NCI-H1436 treated with DMSO at 0.1 percent for 48 hours (cell line): ENCODE data around the gene PLSCR1.
"Not testable (repeated sequence)": the region's sequence is repeated elsewhere in the genome, so short reads cannot be mapped to it uniquely, and the experiment has no call there.

ENCODE experiments used
- DNase-seq: peaks from one replicate; lab custom pipeline; 2025; lab: John Stamatoyannopoulos, UW

The PLSCR1 gene

GRCh38 chr3:146513386-146514051, 30.9 kb downstream of the PLSCR1 start:
- DNase-seq: no peak

- no peak for DNase-seq
These were observed 32.8 kb downstream of the PLSCR1 start for GRCh38 chr3:146511402-146512134.

DNA sequence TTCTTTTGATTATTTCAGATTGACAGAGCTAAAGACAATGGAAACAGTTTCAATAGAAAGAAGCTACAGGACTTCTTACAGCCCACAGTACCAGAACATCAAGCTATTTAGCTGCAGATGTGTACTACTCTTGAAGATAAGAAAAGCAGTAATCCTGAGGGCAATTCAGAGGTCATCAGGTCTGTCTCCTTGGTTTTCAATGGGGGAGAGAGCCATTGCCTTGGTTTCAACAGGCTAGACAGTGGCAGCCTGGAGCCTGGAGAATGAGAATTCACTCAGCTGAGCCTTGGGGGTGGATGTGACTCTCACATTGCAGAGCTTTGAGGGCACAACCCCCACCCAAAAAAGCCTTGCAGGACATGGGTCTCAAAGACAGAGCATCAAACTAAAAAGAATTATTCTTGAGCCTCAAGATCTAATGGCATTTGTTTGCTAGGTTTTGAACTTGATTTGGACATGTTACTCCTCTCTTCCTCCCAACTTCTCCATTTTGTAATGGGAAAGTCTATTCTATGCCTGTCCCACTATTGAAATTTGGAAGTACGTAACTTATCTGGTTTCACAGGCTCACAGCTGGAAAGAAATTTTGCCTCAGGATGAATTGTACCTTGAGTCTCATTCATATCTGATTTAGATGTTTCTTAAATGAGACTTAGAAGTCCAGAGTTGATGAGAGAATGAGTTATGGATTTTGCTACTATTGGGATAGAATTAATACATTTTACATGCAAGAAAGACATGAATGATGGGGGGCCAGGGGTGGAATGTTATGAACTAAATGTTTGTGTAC, 36.9 kb downstream of the PLSCR1 start:
- DNase-seq: no peak

DNA sequence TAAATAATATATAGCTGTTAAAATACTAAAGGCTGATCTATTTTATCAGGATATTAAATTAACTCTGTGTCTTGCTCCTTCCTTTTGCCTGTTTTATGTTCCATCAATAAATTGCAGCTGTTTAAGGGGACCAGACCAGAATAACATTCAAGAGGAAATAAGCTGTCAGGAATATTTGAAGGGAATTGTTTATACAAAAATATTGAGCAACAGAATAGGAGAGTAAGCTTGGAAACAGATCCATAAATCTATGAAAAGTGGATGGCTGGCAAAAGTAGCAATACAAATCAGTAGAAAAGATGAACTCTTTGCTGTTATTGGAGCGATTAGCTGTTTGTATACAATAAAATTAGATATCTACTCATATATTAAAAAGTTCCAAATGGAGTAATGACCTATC, 38.9 kb downstream of the PLSCR1 start:
- DNase-seq: no peak

DNA sequence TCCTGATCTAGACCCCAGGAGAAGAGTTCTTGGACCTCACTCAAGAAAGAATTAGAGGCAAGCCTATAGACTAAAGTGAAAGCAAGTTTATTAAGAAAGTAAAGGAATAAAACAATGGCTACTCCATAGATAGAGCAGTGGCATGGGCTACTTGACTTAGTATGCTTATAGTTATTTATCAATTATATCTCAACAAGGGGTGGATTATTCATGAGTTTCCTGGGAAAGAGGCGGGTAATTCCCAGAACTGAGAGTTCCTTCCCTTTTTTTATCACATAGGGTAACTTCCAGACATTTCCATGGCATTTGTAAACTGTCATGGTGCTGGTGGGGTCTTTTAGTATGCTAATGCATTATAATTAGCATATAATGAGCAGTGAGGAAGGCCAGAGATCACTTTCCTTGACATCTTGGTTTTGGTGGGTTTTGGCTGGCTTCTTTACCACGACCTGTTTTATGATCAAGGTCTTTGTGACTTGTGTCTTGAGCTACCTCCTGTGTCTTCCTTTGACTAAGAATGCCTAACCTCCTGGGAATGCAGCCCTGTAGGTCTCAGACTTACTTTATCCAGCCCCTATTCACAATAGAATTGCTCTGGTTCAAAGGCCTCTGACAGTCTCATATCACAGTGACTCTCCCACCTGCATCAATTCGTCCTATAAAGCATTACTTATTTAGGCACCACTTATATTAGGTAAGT, 39.8 kb downstream of the PLSCR1 start:
- no peak for DNase-seq

- peak; percentile 40 for DNase-seq
These were observed 40.8 kb downstream of the PLSCR1 start for GRCh38 chr3:146503461-146504202.

DNA sequence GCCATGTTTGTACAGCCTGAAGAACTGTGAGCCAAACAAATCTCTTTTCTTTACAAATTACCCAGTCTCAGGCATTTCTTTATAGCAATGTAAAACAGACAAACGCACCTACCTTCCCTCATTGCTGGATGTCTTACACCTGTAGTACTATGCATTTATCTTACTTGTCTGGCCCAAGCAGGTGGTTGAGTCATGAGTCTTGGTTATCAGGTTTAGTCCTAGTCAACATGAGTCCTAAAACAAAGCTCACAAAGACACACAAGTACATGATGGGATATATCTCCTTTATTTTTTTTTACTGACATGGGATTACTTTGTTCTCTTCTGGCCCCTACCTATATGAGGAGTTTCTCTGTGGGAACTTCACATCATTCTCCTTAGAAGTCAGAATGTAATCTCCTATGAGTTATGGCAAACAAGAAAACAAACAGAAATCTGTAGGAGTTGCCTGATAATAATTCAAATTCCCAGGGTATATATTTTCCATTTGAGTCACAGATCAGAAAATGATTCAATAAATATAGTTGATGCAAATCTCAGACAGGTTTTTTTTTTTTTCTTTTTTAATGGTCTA, 41.4 kb downstream of the PLSCR1 start:
- DNase-seq: no peak

DNA sequence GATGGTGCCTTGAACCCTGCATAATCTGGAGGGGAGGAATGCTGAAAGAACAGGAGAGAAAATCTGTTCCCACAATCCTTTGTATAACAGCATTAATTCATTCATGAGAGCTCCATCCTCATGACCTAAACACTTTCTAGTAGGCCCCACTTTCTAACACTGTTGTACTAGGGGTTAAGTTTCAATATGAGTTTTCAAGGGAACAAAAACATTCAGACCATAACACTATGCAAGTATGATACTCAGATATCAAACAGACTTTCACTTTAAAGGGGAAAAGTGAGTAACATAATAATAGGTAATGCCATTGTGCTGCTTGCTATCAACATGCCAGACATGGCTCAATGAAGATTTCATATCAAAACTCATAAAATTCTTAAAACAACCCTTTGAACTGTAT, 42.7 kb downstream of the PLSCR1 start:
- no peak for DNase-seq

GRCh38 chr3:146499701-146500100, 44.7 kb downstream of the PLSCR1 start:
- no peak for DNase-seq

- no peak for DNase-seq
These were observed 46.2 kb downstream of the PLSCR1 start for GRCh38 chr3:146498002-146498736.

- not testable (repeated sequence) for DNase-seq
These were observed 47.1 kb downstream of the PLSCR1 start for GRCh38 chr3:146497145-146497843.

DNA sequence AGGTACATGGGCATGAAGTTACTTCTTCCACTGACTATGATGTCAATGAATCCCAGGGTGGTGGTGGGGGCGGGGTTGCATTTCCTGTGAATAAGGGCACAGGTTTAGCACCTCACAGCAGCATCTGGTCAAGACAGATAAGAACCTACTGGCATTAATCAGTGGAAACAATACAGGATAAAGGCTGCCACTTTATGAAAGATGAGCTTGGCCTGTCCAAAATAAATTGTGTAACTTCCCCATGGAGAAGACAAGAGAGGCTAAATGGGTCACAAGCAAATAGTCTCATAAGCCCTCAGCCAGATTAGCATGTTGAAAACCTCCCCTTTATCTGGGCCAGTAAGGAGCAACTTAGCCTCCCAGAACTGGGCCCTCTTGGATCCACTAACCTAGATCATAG, 47.7 kb downstream of the PLSCR1 start:
- DNase-seq: no peak

GRCh38 chr3:146496251-146496650, 48.2 kb downstream of the PLSCR1 start:
- DNase-seq: no peak

- no peak for DNase-seq
These were observed 50.6 kb downstream of the PLSCR1 start for GRCh38 chr3:146493761-146494160.

DNA sequence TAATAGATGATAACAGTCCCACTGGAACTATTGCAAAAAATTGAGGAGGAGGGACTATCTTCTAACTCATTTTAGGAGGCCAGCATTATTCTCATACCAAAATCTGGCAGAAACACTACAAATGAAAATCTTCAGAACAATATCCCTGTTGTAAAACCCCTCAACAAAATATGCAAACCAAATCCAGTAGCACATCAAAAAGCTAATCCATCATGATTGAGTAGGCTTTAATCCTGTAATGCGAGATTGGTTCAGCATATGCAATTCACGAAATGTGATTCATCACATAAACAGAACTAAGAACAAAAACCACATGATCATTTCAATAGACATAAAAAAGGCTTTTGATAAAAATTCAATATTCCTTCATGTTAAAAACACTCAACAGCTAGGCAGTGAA, 51.2 kb downstream of the PLSCR1 start:
- no peak for DNase-seq

GRCh38 chr3:146491303-146491702, 53.1 kb downstream of the PLSCR1 start:
- DNase-seq: no peak

GRCh38 chr3:146485297-146485696, 59.1 kb downstream of the PLSCR1 start:
- no peak for DNase-seq

DNA sequence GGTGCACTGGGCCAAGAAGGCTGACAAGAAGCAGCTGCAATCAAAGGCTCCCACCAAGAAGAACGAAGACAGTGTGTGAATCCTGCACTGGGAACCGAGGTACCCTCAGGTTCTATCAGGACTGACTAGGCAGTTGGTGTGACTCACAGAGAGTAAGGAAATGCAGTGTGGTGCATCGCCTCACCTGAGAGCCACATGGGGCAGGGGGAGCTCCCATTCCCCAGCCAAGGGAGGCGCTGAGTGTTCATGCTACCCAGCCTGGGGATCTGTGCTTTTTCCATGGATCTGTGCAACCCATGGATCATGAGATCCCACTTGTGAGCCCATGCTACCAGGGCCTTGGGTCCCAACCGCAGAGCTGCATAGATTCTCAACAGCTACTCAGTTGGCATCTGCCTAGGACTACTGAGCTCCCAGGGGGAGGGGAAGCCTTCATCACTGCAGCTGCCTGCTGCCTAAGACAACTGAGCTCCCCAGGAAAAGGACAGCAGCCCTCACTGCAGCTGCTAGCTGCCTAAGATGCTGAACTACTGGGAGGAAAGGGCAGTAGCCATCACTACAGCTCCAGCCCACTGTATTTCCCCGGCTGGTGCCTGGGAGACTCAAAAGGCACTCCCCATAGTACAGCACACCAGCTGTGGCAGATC, 68.2 kb downstream of the PLSCR1 start:
- no peak for DNase-seq

- not testable (repeated sequence) for DNase-seq
These were observed 69.4 kb downstream of the PLSCR1 start for GRCh38 chr3:146474976-146475375.
